VCaP (cell line): ENCODE measurements around the gene CBX7.

ENCODE experiments used
- H3K27ac ChIP-seq: fragments of 450-650 bp; 2 replicates; pipeline ENCODE4 v1.5.1; 2017
- TF ChIP-seq, protein P1 (sequence below): fragments of 450-650 bp; conservative IDR thresholded peaks from 2 replicates; pipeline ENCODE4 v1.5.1; 2017; ENCODE audit warnings: mild to moderate bottlenecking, moderate library complexity

CBX7 gene

GRCh38 chr22:39182478-39183030, 30.1 kb upstream of the CBX7 start:
- no peak overlapping the region for H3K27ac ChIP-seq
- TF ChIP-seq, protein P1, sequence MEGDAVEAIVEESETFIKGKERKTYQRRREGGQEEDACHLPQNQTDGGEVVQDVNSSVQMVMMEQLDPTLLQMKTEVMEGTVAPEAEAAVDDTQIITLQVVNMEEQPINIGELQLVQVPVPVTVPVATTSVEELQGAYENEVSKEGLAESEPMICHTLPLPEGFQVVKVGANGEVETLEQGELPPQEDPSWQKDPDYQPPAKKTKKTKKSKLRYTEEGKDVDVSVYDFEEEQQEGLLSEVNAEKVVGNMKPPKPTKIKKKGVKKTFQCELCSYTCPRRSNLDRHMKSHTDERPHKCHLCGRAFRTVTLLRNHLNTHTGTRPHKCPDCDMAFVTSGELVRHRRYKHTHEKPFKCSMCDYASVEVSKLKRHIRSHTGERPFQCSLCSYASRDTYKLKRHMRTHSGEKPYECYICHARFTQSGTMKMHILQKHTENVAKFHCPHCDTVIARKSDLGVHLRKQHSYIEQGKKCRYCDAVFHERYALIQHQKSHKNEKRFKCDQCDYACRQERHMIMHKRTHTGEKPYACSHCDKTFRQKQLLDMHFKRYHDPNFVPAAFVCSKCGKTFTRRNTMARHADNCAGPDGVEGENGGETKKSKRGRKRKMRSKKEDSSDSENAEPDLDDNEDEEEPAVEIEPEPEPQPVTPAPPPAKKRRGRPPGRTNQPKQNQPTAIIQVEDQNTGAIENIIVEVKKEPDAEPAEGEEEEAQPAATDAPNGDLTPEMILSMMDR: no peak

DNA sequence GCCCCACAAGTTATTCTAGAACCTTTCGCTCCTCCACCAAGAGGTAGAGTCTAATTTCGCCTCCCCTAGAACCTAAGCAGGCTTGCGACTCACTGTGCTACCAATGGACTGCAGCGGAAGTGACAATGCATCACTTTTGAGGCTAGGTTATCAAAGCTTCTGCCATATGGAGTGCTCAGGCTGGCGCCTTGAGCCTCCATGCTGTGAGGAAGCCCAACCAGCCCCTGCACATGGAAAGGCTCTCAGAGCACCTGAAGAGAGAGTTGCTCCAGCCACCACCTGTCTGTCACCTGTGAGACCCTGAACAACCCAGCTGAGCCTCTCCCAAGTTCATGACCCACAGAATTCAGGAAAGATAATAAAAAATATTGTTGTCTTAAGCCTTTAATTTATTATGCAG, 29.3 kb upstream of the CBX7 start:
- no peak overlapping the region for H3K27ac ChIP-seq
- TF ChIP-seq, protein P1: no peak

DNA sequence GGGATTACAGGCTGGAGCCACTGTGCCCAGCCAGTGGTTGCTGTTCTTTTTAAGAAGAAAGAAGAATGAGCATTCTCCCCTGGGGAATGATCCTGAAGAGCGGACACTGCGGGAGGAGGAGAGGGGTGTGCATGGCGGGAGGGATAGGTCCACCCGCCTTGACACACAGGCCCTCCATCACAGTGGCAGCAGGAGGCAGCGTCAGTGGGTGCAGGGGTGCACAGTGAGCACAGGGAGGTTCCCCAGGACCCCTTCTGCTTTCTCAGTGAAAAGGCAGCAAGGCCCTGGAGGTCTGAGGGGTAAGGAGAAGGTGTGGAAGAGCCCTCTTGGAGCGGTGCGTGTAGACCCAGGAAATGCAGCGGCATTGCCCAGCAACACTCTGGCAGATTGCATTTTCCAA, 28.9 kb upstream of the CBX7 start:
- TF ChIP-seq, protein P1: no peak
- H3K27ac ChIP-seq: no peak overlapping the region

DNA sequence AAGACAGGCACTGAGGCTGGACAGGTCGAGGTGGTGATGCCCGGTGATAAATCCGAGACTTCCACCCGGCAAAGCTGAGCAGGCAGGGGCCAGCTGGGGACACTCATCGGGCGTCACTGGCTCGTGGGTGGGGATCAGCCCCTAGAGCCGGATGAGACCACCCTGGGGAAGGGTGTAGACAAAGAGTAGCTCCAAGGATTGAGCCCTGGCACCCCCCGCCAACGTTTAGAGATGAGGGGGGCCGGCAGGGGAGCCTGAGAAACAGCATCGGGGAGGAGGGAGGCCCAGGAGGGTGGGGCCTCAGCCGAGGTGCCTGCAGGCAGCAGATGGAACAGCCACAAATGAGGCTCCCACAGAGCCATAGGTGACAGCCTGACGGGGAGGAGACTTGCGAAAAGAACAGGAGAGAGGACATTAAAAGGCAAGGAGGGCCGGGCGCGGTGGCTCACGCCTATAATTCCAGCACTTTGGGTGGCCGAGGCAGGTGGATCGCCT, 27.4 kb upstream of the CBX7 start:
- TF ChIP-seq, protein P1: no peak
- no peak overlapping the region for H3K27ac ChIP-seq

DNA sequence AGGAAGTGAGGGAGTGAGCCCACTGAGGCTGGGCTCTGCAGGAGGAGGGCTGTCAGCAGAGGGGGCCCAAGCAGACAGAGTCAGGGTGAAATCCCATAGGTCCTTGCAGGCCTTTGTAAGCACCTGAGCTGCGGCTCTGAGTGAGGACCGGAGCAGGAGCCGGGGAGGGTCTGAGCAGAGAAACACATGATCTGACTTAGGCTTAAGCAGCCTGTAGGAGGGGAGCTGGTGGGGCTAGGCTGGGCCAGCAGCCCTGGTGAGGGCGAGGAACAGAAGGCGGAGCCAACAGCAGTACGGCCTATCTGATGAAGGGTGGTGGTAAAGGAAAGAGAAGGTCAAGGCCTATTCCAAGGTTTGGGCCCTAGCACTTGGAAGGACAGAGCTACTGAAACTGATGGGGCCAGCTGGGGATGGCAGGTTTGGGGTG, 26.9 kb upstream of the CBX7 start:
- H3K27ac ChIP-seq: no peak overlapping the region
- TF ChIP-seq, protein P1: no peak

- no peak overlapping the region for H3K27ac ChIP-seq
Observed at GRCh38 chr22:39178206-39179111, 26.0 kb upstream of the CBX7 start.

GRCh38 chr22:39177791-39178190, 25.3 kb upstream of the CBX7 start:
- no peak overlapping the region for H3K27ac ChIP-seq

More at GRCh38 chr22:39178206-39179111, 26.0 kb upstream of the CBX7 start:
- TF ChIP-seq, protein P1: no peak

More at GRCh38 chr22:39177791-39178190, 25.3 kb upstream of the CBX7 start:
- TF ChIP-seq, protein P1: no peak
